Head of caudate nucleus (tissue), 42 donors: ENCODE data around the gene MSL3.

Source experiments
- DNase-seq, 42 donors: peaks; one replicate each; pipeline versions ENCODE4 v3.0.0 to v3.0.0-alpha.2; 2020 to 2021; ENCODE audit warnings: mixed read lengths in 7 of 42
- intact Hi-C: fragments of 100-400 bp; cut with DNase I; formaldehyde crosslinking; loops from one replicate; pipeline ENCODE4 v1.15.0; 2022

MSL3 gene

DNA sequence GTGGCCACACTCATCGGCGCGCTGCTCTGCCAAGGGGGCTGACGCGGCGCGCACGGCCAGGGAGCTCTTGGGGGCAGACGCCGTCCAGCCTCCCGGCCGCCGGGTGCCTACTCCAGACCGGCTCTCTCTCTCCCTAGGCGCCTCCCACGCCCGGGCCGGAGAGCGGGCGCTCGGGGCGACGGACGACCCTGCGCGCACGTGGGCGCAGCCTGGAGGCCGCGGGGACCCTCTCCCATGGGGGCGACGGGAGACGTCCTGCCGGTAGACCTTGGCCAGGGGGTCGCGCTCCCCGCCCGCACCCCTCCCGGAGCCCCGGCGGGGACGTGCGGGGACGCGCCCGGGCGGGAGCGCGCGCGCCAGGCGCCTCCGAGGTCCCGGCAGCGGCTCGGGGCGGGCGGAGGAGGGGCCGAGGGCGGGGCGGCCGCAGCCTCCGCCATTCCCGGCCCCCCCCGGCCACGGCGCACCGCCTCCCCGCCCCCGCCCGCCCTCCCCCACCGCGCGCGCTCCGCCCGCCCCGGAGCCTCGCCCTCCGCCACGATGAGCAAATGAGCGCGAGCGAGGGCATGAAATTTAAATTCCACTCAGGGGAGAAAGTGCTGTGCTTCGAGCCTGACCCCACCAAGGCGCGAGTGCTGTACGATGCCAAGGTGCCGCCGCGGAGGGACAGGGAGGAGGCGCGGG is at the start of gene MSL3:
Gene MSL3, plus strand, starts transcription at position 519 of the 681 bp plus-strand sequence. Its CDS starts 27 bp downstream, at position 546.
- intact Hi-C loops, result loop anchor here (5.0 kb wide), 1 partner anchor 226 kb away; no protein-coding TSS in a partner anchor
- DNase-seq, result peak in 39 of 42 donors; percentile 29 to 82 (median 67)

DNA sequence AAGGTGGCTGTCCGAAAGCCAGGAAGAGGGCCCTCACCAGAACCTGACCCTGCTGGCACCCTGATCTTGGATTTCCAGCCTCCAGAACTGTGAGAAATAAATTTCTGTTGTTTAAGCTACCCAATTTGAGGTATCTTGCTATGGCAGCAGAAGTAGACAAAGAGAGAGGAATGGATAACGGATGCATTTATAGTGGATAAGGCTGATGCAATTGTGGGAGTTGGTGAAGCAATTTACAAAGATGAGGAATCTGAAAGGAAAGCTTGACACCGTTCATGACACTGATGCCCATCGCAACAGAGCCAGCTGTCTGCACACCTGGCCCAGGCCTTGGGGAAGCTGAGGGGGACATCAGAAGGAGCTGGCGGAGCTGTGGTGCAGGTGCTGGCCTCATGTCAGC is 35.7 kb upstream of the MSL3 start:
- DNase-seq, result no peak
- intact Hi-C loops, result no loop called here

GRCh38 chrX:11724122-11725017 is 33.7 kb upstream of the MSL3 start:
- peak in 14 of 42 donors; percentile 3 to 44 (median 14) for DNase-seq
- intact Hi-C loops, result no loop called here

DNA sequence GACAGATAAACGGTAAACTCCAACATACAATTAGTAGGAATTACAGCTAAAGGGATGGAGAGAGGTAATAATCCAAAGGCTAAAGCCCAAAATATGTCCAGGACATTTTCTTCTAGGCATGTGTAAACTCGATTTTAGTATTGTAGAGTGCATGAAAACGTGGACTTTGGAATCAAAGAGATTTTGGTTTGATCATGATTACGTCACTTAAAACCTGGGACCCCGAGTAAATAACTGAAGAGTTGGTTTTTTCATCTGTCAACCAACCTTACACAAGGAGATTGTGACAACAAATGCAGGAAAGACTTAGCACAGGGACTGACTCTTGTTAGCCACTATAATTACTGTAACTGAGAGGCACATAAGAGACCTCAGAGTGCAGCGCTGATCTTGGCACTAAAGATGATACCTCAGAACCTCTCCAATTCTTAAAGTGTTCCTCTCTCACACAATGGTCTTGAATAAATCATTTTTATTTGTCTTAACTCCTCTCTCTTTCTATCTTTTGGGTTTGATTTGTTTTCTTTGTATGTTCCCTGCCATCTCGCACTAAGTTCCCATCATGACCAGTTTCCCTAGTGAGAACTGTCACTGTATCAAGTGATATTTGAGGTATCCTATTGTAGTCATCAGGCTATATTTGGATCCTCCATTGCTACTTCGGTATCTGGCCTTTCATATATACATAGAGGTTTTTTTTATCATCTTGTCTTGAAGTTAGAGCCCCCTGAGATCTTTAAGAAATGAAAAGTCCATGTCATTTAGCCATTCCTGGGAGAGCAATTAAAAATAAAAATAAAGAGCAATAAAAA is 32.2 kb upstream of the MSL3 start:
- no peak for DNase-seq
- intact Hi-C loops, result no loop called here

- no peak for DNase-seq
- intact Hi-C loops, result no loop called here
Measured at GRCh38 chrX:11728556-11728955, 29.5 kb upstream of the MSL3 start.

- intact Hi-C loops, result no loop called here
- DNase-seq, result no peak
Measured at GRCh38 chrX:11733614-11734013, 24.4 kb upstream of the MSL3 start.

DNA sequence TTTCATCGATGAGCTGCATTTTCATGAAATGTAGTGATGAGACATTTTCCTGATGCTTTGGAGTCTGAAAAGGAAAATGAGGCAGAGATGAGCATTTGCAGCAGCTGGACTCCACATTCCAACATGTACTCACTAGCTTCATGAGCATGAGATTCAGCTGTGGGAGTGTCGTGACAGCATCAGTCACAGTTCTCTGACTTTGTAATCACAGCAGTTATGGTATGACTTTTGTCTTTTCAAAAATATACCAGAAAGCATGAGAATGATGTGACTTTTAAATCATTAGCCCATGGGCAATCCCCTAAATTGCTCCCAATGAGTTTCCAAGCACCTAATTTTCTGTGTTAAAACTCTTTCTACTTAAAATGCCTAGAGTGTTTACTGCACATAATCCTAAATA is 18.3 kb upstream of the MSL3 start:
- intact Hi-C loops, result no loop called here
- no peak for DNase-seq

DNA sequence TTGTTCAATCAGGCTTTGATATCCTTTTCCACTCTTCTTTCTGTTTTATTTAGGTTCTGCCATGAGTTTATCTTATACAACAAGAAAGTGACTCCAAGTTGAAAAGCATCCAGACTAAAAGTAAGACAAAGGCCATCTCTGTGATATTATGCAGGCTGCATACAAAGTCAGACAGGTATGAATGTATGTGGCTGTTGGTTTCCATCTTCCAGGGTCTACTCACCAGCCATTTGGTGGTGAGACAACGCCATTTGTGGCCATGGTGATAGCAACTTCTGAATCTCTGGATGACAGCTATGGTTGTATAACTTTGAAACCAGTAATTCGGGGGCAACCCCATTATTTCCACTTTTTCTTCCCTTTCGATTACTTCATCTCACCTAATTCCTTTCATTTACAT is 17.2 kb upstream of the MSL3 start:
- DNase-seq, result no peak
- intact Hi-C loops, result no loop called here

GRCh38 chrX:11741574-11741973 is 16.5 kb upstream of the MSL3 start:
- intact Hi-C loops, result no loop called here
- no peak for DNase-seq

DNA sequence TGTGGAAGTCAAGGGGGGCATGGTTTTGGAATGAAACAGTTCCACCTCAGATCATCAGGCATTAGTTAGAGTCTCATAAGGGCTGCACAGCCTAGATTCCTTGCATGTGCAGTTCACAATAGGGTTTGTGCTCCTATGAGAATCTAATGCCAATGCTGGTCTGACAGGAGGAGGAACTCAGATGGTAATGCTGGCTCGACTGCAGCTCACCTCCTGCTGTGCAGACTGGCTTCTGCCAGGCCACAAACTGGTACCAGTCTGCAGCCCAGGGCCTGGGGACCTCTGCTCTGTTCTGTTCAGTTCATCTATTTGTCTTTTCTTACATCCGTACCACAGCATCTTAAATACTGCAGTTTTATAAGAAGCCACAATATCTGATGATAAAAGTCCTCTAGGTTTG is 12.2 kb upstream of the MSL3 start:
- intact Hi-C loops, result no loop called here
- no peak for DNase-seq

DNA sequence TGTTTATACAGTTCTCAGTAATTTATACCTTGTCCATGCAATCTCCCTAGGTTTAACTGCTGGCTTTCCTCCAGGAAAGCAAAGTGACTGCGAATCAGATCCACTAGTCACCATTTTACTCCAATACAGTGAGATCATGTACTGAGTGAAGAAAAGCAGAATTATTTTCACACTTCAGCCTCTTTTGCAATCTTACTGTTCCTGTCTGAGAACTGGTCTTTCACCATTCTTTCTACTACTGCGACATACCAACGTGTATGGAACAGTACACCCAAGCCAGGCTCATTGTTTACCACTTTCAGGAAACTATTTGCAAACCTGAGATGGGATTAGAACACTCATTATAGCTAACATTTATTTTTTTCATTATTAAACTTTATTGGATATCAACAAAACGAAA is 8.0 kb upstream of the MSL3 start:
- intact Hi-C loops, result no loop called here
- DNase-seq, result no peak

DNA sequence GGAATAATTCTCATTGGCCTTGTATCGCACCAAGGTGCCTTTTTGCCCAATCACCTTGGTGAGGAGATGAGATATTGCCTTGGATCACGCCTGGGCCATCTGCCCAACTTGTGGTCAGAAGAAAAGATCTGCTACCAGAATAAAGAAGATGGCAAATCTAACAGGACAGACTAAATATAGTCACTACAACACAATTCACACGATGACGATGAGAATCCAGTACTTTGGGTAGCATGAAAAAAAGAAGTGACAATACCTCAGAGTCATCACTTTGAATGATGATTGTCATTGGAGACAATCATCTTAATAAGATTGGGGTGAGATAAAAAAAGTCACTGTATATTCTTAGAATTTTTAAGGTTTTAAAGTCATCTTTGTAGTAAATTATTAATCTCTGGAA is 7.3 kb upstream of the MSL3 start:
- intact Hi-C loops, result no loop called here
- no peak for DNase-seq

GRCh38 chrX:11751261-11751660 is 6.8 kb upstream of the MSL3 start:
- intact Hi-C loops, result no loop called here
- DNase-seq, result no peak

GRCh38 chrX:11753668-11754067 is 4.4 kb upstream of the MSL3 start:
- intact Hi-C loops, result no loop called here
- no peak for DNase-seq

DNA sequence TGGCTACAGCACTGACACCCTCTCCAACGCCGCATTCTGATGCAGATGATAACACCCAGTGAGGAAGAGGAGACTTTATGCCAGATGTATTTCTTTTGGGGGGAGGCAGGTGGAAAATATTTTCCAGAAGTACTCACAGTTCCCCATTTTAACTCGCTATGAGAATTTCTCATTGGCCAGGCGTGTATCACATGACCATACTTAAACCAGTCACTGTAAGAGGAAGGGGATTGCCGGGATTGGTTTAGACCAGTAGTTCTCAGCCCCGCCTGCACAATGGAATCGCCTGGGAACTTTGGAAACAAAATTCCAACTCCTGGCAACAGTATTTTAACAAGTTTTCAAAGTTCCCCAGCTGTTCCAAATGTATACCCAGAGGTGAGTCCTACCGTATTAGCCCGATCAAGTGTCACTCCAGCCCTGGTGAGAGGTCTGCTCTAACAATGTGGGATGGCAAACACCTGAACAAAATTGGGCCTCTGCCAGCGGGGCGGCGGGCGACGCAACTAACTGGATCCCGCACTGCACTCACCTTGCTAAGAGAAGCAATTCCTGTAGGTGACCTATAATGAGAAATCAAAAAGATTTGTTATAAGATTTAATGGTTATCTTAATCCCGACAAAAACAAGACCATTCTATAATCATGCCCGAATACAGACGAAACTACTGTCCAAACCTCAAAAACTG is 2.9 kb upstream of the MSL3 start:
- DNase-seq, result no peak
- intact Hi-C loops, result loop anchor here (5.0 kb wide), 1 partner anchor 223 kb away; no protein-coding TSS in a partner anchor

DNA sequence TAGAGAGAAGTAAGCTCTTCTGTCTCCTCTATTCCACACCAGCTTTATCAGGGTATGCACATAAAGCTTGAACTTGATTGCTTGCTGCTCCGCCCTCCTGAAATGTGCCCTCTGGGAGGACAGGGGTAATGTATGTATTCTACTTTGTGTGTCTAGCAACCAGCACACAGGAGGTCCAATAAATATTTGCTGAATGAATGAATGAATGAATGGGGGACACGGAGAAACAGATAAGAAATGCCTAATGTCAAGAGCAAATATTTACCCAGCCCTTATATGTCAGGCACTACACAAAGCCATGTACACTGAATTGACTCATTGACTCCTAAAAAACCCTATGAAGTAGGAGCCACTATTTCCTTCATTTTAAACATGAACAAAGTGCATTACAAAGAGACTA is 2.3 kb upstream of the MSL3 start:
- DNase-seq, result no peak
- intact Hi-C loops, result loop anchor here (5.0 kb wide), 1 partner anchor 223 kb away; no protein-coding TSS in a partner anchor

GRCh38 chrX:11756354-11757318 is 1.4 kb upstream of the MSL3 start:
- intact Hi-C loops, result loop anchor here (5.0 kb wide), 1 partner anchor 224 kb away; no protein-coding TSS in a partner anchor
- DNase-seq, result peak in 4 of 42 donors; percentile 1 to 44 (median 20)

- intact Hi-C loops, result loop anchor here (5.0 kb wide), 1 partner anchor 225 kb away; no protein-coding TSS in a partner anchor
- DNase-seq, result peak in 5 of 42 donors; percentile 15 to 49 (median 20)
Measured at GRCh38 chrX:11757397-11757718, 679 bp upstream of the MSL3 start.
